ENCODE results near the gene FRMD5.

Gene FRMD5

GRCh38 chr15:44159492-44159891 is 35.6 kb downstream of the FRMD5 start:
- DNase-seq (ENCODE audit: low read depth), result no peak

DNA sequence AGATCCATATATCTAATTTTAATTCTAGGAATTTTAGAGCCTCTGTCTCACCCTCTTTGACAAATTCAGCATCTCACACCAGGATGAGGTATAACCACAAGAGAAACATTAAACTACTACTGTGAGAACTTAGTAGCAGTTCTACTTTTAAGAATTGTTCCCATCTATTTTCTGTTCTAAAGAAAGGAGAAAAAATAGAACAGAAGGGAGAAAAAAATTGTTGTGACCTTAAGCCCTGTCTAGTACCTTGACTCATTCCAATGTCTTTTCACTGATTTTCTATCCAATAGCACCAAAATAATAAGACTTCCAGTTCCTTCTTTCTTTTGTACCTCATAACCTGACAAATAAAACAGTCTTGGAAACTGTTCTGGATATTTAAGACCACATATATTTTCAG is 37.0 kb downstream of the FRMD5 start:
- no peak for DNase-seq (ENCODE audit: low read depth)

DNA sequence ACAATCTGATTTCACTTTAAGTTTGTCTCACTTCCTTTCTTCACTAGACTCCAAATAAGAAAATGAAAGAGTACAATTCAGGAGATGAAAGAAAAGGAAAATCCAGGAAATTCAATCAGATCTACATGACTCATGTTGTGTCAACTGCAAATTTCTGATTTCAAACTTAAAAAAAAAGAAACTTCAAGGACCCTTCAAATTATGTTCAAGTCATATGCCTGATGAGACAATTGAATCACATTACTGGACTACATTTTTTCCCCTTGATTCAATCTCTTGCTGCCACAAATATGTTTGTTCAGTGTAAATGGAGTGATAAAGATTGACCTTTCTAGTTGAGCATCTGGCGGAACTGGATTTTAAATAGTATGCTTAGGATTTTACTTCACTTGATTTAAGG is 37.4 kb downstream of the FRMD5 start:
- DNase-seq (ENCODE audit: low read depth), result peak; percentile 65

DNA sequence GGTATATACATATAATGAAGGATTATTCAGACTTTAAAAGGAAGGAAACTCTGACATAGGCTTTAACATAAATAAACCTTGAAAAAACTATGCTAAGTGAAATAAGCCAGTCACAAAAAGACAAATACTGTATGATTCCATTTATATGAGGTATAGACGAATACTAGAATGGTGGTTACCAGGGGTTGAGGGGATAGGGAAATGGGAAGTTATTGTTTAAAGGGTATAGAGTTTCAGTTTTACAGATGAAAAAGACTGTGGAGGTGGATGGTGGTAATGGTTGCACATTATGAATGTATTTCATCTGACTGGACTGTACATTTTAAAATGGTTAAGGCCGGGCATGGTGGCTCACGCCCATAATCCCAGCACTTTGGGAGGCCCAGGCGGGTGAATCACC is 41.7 kb downstream of the FRMD5 start:
- DNase-seq (ENCODE audit: low read depth), result no peak

GRCh38 chr15:44149224-44149623 is 45.8 kb downstream of the FRMD5 start:
- DNase-seq (ENCODE audit: low read depth), result no peak

GRCh38 chr15:44148580-44148979 is 46.5 kb downstream of the FRMD5 start:
- DNase-seq (ENCODE audit: low read depth), result no peak

DNA sequence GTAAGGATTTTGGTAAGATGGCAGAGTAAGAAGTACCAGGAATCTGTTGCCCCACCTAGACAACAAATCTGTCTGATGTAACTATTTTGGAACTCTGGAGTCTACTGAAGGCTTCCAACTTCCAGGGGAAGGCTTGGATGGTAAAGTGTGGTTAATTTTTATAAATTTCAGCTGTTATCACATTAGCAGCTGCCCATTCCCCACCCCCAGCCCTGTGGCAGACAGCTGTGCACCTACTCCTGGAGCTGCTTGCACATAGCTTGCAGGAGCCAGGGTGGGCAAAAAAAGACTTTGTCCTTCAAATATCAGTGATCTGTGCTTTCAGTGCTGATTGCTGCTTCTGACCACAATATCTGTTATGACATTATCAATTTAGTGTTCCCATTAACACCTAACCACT is 47.4 kb downstream of the FRMD5 start:
- no peak for DNase-seq (ENCODE audit: low read depth)

DNA sequence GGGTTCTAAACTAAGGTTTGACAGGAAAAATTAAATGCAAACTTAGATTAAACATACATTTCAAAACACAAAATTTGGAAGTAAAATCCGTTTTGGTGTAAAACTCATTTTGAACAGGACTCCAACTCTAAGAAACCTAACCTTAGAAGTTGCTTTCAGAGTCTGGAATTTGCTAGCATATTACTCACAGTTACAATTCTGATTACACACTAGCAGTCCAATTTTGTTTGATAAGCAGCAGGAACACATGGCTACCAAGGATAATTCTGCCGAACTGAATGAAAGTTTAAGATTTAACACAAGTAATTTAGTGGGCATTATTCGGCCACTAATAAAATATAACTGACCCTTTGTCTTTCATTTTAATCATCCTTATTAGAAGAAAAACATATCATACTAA is 49.6 kb downstream of the FRMD5 start:
- DNase-seq (ENCODE audit: low read depth), result no peak

GRCh38 chr15:44144992-44145391 is 50.1 kb downstream of the FRMD5 start:
- DNase-seq (ENCODE audit: low read depth), result no peak

DNA sequence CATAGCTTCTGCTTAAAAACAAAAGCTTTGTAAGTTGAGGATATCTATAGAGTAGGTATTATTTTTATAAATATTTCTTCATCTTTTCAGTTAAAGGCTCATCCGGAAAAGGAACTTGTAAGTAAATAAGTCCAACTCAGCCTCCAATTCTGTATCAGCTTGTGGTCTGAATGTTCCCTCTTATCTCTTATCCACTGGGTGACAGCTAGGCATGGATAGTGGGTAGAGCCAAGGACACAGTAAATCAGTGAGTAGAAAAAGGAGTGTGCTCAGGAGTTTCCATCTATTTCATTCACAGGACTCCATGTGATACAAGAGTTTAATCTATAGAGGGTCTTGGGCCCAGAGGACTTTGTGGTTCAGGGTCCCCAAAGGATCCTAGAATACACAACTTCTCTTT is 50.9 kb downstream of the FRMD5 start:
- no peak for DNase-seq (ENCODE audit: low read depth)

- DNase-seq (ENCODE audit: low read depth), result no peak
These were observed 57.3 kb downstream of the FRMD5 start for GRCh38 chr15:44137750-44138149.

- DNase-seq (ENCODE audit: low read depth), result no peak
These were observed 58.0 kb downstream of the FRMD5 start for GRCh38 chr15:44136991-44137477.

DNA sequence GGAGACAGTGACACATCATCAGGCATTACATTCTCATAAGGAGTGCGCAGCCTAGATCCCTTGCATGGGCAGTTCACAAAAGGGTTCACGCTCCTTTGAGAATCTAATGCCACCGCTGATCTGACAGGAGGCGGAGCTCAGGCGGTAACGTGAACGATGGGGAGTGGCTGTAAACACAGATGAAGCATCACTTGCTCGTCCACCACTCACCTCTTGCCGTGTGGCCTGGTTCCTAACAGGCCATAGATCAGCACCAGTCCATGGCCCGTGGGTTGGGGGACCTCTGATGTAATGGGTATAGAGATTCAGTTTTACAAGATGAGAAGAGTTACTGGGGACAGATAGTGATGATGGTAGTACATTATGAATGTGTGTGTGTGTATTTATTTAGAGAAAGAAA is 63.0 kb downstream of the FRMD5 start:
- no peak for DNase-seq (ENCODE audit: low read depth)

GRCh38 chr15:44130778-44131177 is 64.3 kb downstream of the FRMD5 start:
- no peak for DNase-seq (ENCODE audit: low read depth)

GRCh38 chr15:44129911-44130310 is 65.2 kb downstream of the FRMD5 start:
- no peak for DNase-seq (ENCODE audit: low read depth)

DNA sequence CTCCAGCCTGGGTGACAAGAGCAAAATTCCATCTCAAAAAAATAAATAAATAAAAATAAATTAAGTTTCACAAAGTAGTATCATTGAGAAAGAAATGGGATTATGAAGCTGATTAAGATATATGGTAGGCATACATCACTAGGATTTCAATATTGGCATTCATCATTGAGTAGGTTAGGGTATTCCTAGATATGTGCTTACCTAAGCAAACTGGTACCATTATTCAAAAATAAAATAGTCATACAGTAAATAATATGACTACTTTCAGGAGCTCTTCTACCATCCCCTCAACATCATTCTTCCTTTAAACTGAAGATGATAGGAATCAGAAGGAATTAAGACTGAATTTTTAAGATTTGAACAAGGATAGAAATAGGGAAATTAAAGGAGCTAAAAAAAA is 66.6 kb downstream of the FRMD5 start:
- no peak for DNase-seq (ENCODE audit: low read depth)

- no peak for DNase-seq (ENCODE audit: low read depth)
These were observed 69.2 kb downstream of the FRMD5 start for GRCh38 chr15:44125879-44126278.

DNA sequence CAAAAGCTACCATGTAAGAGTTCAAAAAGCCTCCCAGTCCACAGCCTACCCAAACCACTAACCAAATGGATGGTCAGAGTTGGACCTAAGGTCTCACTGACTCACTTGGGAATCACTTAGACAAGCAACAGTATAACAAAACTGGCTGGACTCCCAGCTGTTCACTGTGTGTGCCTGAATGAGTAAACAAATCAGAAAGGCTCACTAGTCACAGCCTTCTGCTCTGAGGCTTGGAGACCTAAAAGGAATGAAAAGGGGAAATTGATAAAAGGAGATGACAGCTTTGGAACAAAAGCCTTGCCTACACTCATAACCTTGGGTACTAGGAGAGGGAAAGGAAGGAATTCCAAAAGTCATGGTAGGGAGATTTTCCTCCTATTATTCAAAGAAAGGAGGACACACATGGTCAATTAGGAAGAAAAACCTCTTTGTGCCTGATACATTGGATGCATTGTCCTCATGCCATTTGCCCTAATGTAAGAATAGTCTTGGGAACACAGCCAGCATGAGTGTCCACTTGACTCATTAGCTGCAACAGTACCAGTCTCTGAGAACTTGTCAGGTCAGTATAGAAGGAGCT is 92.3 kb downstream of the FRMD5 start:
- DNase-seq (ENCODE audit: low read depth), result peak; percentile 99

DNA sequence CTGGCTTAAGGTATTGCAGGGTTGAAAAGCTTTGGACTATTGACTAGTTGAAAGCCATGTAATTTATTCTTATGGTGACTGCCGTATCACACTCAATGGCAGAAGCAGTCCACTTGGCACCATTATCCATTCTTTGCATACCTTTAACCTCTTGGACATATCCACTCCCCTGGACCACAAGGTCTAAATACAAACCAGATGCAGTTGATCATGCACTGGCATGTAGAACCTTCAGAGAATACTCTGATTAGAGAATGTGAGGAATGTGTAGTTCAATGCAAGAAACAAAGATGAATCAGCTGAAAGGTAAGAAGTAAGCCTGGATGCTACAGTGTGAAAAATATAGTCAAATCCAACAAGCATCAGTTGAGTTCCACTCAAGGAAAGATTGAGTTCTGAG is 93.1 kb downstream of the FRMD5 start:
- DNase-seq (ENCODE audit: low read depth), result peak; percentile 80

DNA sequence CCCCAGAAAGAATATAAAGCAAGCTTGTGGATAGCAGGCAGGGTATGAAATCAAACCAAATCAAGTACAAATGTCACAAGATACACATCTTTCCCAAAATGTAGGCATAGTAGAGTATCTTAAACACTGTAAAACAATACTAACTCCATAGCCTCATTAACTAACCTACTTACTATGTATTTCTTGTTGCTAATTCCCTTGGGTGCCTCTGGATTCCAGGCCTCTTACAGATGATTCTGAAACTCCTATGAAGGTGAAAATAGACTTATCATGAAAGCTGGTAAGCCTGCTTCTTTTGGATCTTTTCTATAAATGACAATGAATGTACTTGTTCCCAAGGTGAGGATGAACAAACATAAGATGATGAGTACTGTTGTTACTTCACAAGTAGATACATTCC is 93.8 kb downstream of the FRMD5 start:
- DNase-seq (ENCODE audit: low read depth), result no peak

DNA sequence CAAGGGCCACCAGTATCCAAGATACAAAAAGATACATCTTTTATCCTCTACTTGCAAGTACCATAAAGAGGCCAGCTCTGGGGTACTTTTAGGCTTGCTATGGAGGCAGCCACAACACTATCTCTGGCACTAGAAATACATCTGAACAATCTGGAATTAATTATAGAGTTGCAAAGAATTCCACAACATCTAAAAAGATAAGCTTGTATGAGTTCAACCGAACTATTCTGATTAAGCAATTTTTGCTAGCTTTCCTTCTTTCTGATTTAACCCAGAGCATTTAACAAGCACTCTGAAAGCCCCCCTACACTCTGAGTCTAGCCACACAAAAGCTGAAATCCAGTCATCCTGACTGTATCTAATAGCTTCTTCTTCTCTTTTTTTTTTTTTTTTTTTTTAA is 95.4 kb downstream of the FRMD5 start:
- DNase-seq (ENCODE audit: low read depth), result peak; percentile 43

GRCh38 chr15:44097552-44097951 is 97.5 kb downstream of the FRMD5 start:
- no peak for DNase-seq (ENCODE audit: low read depth)

- no peak for DNase-seq (ENCODE audit: low read depth)
These were observed 98.5 kb downstream of the FRMD5 start for GRCh38 chr15:44096596-44096995.

DNA sequence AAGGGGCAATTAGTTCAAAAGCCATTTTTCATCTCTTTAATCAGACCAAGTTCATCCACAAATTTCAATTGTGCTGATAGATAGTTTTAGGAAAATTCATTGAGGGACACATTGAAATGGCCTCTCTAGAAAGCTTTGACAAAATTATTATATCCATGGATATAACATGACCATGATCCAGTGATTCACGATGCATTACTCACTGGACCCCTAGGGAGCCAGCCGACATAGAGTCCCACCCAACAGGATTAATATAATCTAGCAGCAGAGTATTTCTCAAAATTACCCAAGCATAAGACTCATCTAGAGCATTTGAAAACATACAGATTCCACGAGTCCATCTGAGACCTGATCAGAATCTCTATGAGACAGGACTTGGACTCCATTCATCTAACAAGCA is 100.3 kb downstream of the FRMD5 start:
- DNase-seq (ENCODE audit: low read depth), result no peak

DNA sequence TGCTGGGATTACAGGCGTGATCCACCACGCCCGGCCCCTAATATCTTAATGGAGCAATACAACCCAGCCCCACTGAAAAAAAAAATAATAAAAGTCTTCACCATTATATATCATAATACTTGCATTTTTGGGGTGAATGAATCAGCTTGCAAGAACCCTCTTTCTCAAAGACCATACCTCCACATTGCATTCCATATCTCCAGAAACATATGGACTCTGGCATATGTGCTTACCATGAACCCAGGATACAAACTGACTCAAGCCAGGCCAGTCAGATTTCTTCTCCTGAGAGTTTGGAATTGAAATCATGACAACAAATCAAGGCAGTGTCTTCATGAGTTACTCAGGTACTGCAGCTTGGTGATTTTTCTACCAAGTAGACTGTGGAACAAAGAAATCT is 101.2 kb downstream of the FRMD5 start:
- no peak for DNase-seq (ENCODE audit: low read depth)
